IPS-18a (cell line): ENCODE data around the gene TRIM44.
"Not testable (repeated sequence)": the region's sequence is repeated elsewhere in the genome, so short reads cannot be mapped to it uniquely, and the experiment has no call there.

Experiments used
- H3K27ac ChIP-seq: one replicate; pipeline ENCODE4 v1.5.1; 2013; ENCODE audit warnings: low read length
- H3K27me3 ChIP-seq: one replicate; pipeline ENCODE4 v1.6.1; 2013; ENCODE audit warnings: mild to moderate bottlenecking, low read length; ENCODE audit not compliant: control insufficient read depth, insufficient read depth
- H3K36me3 ChIP-seq: one replicate; pipeline ENCODE4 v1.6.1; 2013; ENCODE audit warnings: low read depth, low read length; ENCODE audit not compliant: control insufficient read depth
- H3K4me1 ChIP-seq: one replicate; pipeline ENCODE4 v1.6.1; 2013; ENCODE audit warnings: low read depth, low read length; ENCODE audit not compliant: control insufficient read depth
- H3K4me3 ChIP-seq: one replicate; pipeline ENCODE4 v1.5.1; 2013; ENCODE audit warnings: low read length
- H3K9ac ChIP-seq: one replicate; pipeline ENCODE4 v1.6.1; 2013; ENCODE audit warnings: mild to moderate bottlenecking, low read length, moderate library complexity
- H3K9me3 ChIP-seq: one replicate; pipeline ENCODE4 v1.6.1; 2013; ENCODE audit warnings: low read depth, low read length; ENCODE audit not compliant: control insufficient read depth

The TRIM44 gene

DNA sequence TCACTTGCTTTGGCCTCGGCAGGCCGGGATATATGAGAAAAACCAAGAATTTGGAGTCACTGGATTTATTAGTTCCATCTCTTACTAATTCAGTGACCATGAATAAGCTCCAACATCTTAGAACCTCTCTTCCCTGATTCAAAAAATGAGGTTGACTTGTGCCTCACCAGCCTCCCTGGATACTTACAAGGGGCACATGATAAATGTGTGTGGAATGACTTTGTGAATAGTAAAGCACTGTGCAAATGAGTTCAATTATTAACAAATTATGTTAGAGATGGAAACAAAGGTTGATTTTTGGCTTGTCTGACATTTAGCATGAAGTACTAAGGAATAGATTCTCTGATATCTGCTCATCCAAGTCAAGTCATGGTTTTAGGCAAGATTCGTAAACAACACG is 104.1 kb downstream of the TRIM44 start:
- Histone ChIP-seq H3K27ac (no peak overlapping the region), H3K4me3 (no peak overlapping the region), H3K9ac (no peak overlapping the region), H3K27me3 (no peaks in the 10 kb centered on the region), H3K36me3 (no peaks in the 10 kb centered on the region), H3K9me3 (no peaks in the 10 kb centered on the region), H3K4me1 (no peaks in the 10 kb centered on the region)

DNA sequence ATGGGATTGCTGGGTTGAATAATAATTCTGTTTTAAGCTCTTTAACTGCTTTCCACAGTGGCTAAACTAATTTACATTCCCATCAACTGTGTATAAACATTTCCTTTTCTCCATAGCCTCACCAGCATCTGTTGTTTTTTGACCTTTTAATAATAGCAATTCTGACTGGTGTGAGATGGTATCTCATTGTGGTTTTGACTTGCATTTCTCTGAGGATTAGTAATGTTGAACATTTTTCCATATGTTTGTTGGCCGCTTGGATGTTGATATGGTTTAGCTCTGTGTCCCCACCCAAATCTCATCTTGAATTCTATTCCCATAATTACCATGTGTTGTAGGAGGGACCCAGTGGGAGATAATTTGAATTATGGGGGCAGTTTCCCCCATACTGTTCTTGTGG is 107.8 kb downstream of the TRIM44 start:
- not testable (repeated sequence) for H3K36me3 ChIP-seq, H3K27ac ChIP-seq

DNA sequence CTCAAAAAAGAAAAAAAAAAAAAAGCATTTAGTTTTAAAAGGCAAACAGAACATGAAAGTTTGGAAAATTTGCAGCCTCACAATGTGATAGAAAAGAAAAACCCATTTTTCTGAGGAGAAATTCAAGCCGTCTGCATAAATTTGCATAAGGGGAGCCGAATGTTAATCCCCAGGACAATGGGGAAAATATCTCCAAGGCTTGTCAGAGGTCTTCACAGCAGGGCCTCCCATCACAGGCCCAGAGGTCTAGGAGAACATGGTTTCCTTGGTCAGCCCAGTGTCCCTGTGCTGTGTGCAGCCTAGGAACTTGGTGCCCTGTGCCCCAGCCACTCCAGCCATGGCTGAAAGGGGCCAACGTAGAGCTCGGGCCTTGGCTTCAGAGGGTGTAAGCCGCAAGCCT is 109.1 kb downstream of the TRIM44 start:
- no peak overlapping the region for H3K4me3 ChIP-seq
- no peak overlapping the region for H3K27ac ChIP-seq
- no peaks in the 10 kb centered on the region for H3K9me3 ChIP-seq
- H3K4me1 ChIP-seq: no peaks in the 10 kb centered on the region
- no peak overlapping the region for H3K9ac ChIP-seq
- H3K36me3 ChIP-seq: no peaks in the 10 kb centered on the region
- H3K27me3 ChIP-seq: no peaks in the 10 kb centered on the region

More for the DNA sequence above, 107.8 kb downstream of the TRIM44 start:
- H3K27me3 ChIP-seq, H3K4me1 ChIP-seq, H3K9me3 ChIP-seq, H3K9ac ChIP-seq, H3K4me3 ChIP-seq: not testable (repeated sequence)

DNA sequence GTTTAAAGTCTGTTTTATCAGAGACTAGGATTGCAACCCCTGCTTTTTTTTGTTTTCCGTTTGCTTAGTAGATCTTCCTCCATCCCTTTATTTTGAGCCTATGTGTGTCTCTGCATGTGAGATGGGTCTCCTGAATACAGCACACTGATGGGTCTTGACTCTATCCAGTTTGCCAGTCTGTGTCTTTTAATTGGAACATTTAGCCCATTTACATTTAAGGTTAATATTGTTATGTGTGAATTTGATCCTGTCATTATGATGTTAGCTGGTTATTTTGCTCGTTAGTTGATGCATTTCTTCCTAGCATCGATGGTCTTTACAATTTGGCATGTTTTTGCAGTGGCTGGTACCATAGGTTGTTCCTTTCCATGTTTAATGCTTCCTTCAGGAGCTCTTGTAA is 114.7 kb downstream of the TRIM44 start:
- not testable (repeated sequence) for H3K9ac ChIP-seq, H3K27ac ChIP-seq, H3K9me3 ChIP-seq, H3K36me3 ChIP-seq, H3K27me3 ChIP-seq, H3K4me3 ChIP-seq, H3K4me1 ChIP-seq

DNA sequence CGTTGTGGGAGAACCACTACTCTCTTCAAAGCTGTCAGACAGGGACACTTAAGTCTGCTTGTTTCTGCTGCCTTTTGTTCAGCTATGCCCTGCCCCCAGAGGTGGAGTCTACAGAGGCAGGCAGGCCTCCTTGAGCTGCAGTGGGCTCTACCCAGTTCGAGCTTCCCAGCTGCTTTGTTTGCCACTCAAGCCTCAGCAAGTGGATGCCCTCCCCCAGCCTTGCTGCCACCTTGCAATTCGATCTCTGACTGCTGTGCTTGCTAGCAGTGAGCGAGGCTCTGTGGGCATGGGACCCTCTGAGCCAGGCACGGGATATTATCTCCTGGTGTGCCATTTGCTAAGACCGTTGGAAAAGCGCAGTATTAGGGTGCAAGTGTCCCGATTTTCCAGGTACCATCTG is 116.4 kb downstream of the TRIM44 start:
- H3K27ac ChIP-seq, H3K9ac ChIP-seq, H3K9me3 ChIP-seq, H3K4me1 ChIP-seq, H3K27me3 ChIP-seq, H3K36me3 ChIP-seq, H3K4me3 ChIP-seq: not testable (repeated sequence)

DNA sequence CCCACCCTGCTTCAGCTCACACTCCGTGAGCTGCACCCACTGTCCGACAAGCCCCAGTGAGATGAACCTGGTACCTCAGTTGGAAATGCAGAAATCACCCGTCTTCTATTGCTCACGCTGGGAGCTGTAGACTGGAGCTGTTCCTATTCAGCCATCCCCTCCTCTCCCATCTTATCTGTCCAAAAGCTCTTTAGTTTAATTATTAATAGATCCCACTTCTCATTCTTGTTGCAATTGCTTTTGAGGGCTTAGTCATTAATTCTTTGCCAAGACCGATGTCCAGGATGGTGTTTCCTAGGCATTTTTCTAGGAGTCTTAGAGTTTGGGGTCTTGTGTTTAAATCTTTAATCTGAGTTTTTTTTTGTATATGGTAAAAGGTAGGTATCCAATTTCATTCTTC is 116.8 kb downstream of the TRIM44 start:
- H3K27me3 ChIP-seq: no peaks in the 10 kb centered on the region
- H3K36me3 ChIP-seq: no peaks in the 10 kb centered on the region
- H3K9ac ChIP-seq: no peak overlapping the region
- no peak overlapping the region for H3K4me3 ChIP-seq
- no peaks in the 10 kb centered on the region for H3K4me1 ChIP-seq
- no peak overlapping the region for H3K27ac ChIP-seq
- H3K9me3 ChIP-seq: no peaks in the 10 kb centered on the region

DNA sequence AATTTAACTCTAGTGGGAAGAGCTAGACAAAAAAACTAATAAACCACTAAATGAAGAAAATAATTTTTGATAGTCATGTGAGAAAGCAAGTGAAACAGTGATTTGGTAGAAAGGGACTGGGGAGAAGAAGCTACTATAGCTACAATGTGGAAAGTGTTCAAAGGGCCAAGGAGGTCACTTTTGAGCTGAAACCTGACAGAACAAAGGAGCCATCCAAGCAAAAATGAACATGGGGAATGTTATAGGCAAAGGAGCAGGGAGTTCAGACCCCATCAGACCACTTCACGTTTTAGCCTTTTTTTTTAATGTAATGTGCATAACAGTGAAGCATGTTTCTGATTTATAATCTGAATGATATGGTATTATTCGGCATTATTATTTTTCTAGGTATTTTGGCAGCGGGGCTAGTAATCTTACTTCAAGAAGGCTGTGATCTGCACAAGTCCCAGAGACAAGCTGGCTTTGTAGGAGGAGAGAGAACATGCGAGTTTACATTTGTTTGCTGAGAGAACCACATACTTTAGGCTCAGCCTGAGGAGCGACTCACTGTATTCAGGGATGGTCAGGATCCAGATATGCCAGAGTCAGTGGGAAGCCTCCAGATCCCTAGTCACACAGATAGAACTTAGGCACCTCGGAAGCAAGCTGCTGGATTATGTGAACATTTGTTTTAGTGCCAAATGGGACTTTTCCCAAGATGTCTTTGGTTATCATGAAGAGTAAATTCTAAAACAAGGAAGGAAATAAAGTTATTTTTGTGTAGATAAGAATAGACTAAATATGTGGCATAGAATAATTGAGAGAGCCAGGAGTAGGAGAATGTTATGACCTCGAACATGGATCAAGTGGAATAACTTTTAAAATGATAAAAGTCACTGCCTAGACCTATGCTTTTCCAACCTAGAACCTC is 118.6 kb downstream of the TRIM44 start:
- H3K9me3 ChIP-seq: no peaks in the 10 kb centered on the region
- no peak overlapping the region for H3K4me3 ChIP-seq
- no peak overlapping the region for H3K27ac ChIP-seq
- no peaks in the 10 kb centered on the region for H3K27me3 ChIP-seq
- no peaks in the 10 kb centered on the region for H3K36me3 ChIP-seq
- H3K4me1 ChIP-seq: no peaks in the 10 kb centered on the region
- H3K9ac ChIP-seq: no peak overlapping the region

DNA sequence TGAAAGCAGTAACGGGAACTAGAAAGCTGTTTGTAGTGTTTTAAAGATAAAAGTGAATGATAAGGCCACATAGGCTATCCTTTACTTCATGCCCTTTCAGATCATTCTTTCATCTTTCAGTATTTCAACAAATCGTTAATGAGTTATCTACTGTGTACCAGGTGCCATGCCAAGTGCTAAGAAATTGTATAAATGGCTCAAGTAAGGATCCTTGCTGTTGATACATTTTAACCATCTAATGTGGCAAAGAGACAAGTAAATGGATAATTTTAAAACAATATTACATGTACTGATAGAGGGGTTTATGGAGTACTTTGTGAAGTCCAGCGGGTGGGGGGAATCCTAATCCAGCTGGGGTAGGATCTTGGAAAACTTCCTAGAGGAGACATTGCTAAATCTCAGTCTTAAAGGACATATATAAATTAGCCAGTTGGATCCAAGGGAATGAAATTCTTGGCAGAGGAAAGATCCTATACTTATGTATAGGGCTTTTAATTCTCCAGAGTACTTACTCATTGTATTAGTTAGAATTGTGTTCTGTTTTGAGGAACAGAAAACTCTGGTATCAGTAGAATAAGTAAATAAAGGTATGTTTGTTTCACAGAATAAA is 119.4 kb downstream of the TRIM44 start:
- Histone ChIP-seq H3K9ac (no peak overlapping the region), H3K27me3 (no peaks in the 10 kb centered on the region), H3K4me1 (no peaks in the 10 kb centered on the region)

DNA sequence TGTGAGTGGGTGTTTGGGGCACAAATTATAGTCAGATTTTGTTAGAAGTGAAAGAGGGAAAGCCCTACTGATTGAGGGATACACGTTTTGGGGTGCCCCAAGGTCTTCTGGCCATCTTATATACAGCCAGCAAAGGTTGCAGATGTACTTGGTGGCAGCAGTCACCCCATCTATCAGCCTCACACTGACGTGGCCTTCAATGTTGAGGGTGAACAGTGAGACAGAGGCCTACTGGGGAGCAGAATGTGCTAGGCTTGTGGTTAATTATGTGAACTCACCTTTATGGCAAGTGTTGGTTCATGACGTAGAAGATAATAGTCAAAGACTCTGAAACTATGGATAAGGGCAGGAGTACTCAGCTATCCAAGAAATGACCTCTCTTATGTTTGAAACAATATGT is 121.2 kb downstream of the TRIM44 start:
- no peaks in the 10 kb centered on the region for H3K4me1 ChIP-seq
- H3K27me3 ChIP-seq: no peaks in the 10 kb centered on the region
- H3K4me3 ChIP-seq: no peak overlapping the region
- H3K27ac ChIP-seq: no peak overlapping the region
- no peaks in the 10 kb centered on the region for H3K36me3 ChIP-seq
- no peak overlapping the region for H3K9ac ChIP-seq
- H3K9me3 ChIP-seq: no peaks in the 10 kb centered on the region

More for the DNA sequence above, 119.4 kb downstream of the TRIM44 start:
- Histone ChIP-seq H3K4me3 (no peak overlapping the region), H3K36me3 (no peaks in the 10 kb centered on the region), H3K9me3 (no peaks in the 10 kb centered on the region), H3K27ac (no peak overlapping the region)

DNA sequence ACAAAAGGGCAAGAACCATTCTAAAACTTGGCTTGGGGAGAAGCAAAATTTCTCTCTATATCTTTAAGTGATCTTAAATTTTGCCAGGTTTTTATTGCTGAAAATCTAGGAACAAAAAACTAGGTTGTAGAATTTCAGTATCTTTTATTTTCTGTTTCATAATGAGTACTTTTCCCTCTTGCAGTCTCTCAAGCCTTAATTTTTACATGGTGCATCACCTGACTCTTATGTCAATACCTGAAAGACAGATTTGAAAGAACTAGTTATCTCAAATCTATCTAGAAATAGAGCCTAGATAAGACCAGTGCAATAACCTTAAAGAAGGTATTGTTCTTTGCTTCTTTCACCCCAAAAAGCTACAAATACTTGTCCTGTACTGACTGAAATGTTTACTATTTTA is 122.1 kb downstream of the TRIM44 start:
- no peak overlapping the region for H3K27ac ChIP-seq
- no peak overlapping the region for H3K4me3 ChIP-seq
- H3K9me3 ChIP-seq: no peaks in the 10 kb centered on the region
- H3K27me3 ChIP-seq: no peaks in the 10 kb centered on the region
- no peaks in the 10 kb centered on the region for H3K36me3 ChIP-seq
- no peak overlapping the region for H3K9ac ChIP-seq
- no peaks in the 10 kb centered on the region for H3K4me1 ChIP-seq

DNA sequence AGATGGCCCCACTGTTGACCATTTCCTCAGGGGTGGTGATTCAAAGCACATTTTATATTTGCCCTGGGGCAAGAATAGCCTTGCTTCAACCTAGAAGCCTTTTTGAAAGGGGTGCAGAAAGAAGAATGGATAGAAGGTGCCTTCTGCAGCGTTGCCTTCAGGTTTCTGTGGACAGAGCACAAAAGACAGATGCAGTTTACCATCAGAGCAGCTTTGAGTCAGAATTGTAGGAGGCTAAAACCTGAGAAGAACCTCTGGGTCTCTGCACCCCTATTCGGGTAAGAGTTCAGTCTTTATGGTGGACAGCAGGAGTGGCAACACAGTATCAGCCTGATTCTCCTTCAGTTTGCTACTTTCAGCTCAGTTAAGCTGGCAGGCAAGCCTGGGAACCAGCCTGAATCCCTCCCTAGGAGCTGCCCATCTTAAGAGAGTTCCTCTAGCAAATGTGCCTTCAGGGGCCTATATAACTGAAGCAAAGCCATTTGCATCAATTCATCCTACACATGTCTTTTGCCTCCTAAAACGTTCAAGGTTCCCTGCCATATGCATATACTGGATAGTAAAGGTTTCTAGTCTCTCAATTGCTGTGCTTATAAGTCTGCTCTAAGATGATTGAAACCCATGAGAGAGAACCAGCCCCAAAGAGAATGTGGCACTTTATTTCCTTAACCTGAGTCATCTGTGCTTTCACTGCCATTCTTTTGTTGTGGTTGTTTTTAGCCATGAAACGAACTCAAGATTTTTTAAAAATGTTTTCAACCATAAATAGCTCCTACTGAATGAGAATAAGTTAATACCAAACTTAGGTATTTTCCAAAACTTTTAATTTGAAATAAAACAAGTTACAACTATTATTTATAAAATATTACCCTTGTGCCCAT is 123.0 kb downstream of the TRIM44 start:
- Histone ChIP-seq H3K36me3 (no peaks in the 10 kb centered on the region), H3K9ac (no peak overlapping the region), H3K4me1 (no peaks in the 10 kb centered on the region), H3K9me3 (no peaks in the 10 kb centered on the region), H3K4me3 (no peak overlapping the region), H3K27me3 (no peaks in the 10 kb centered on the region), H3K27ac (no peak overlapping the region)
